Erythroblast (primary cell): Measurements from ENCODE around the gene TMEM60.

Experiments
- GATA1 ChIP-seq: IDR thresholded peaks from 2 replicates; pipeline ENCODE4 v1.6.1; 2011; ENCODE audit warnings: low read depth, mild to moderate bottlenecking, control low read depth, low read length, moderate library complexity
- POLR2A ChIP-seq: IDR thresholded peaks from 2 replicates; pipeline ENCODE4 v1.6.1; 2011; ENCODE audit warnings: mild to moderate bottlenecking, low read length

GRCh38 chr7:77831953-77832352, 33.7 kb upstream of the TMEM60 start:
- TF ChIP-seq POLR2A (no peak), GATA1 (no peak)
